Measurements from ENCODE around the gene PRSS33. TPM values are rescaled to one million over a fixed set of nuclear protein-coding genes. Genes with fewer than 3 reads are reported as not detected.
A peak's percentile ranks its signal among the peaks of the same experiment; 100 is the strongest.

The PRSS33 gene
- total and polyA plus RNA-seq, 2 of the 8 experiments (the other 6 are each of a cell fraction or from before 2014, with no cell fraction given): 0.09 TPM; not detected in 1

DNA sequence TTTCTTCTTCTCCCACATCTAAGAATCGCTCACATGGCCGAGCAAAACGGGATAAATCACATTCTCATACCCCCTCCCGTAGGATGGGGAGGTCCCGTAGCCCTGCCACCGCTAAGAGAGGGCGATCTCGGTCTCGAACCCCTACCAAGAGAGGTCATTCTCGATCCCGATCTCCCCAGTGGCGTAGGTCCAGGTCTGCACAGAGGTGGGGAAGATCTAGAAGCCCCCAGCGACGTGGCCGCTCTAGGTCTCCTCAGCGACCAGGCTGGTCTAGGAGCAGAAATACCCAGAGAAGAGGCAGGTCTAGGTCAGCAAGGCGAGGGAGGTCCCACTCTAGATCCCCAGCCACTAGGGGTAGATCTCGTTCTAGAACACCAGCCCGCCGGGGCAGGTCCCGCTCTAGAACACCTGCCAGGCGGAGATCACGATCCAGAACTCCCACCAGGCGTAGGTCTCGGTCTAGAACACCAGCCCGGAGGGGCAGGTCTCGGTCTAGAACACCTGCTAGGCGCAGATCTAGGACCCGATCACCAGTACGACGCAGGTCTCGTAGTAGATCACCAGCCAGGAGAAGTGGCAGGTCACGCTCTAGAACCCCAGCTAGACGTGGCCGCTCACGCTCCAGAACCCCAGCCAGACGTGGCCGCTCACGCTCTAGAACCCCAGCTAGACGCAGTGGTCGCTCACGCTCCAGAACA lies 25.3 kb downstream of the PRSS33 start:
- H3K36me3 ChIP-seq (ENCODE audit: control insufficient read depth in 2 of 4, insufficient read depth in 4 of 4, low read length in 3 of 4): peaks cover 80 to 100% (median 99%) of the 10 kb centered on the region in 4 experiments
- CTCF ChIA-PET (ENCODE audit: partially characterized antibody): no interaction called here
- H2BK20ac ChIP-seq (ENCODE audit: low read length): no peak overlapping the region

More for the DNA sequence above, 25.3 kb downstream of the PRSS33 start:
- Histone ChIP-seq H3K4me1 (replicated peaks in 1 of 4; ENCODE audit: control insufficient read depth in 3 of 4, insufficient read depth in 4 of 4, low read length in 3 of 4) (no peaks in the 10 kb centered on the region), H3K27ac (ENCODE audit: low read depth, low read length) (no peak overlapping the region), H3K23ac (ENCODE audit: insufficient read length) (no peak overlapping the region), H3K56ac (replicated peaks; ENCODE audit: insufficient read length, low read depth, low read length) (no peak overlapping the region), H2BK12ac (ENCODE audit: low read depth, low read length) (no peak overlapping the region), H2BK5ac (ENCODE audit: low read depth, low read length) (no peak overlapping the region), H4K8ac (ENCODE audit: extremely low read depth, insufficient read depth, low read length) (no peak overlapping the region), H4K20me1 (replicated peaks in 1 of 2; ENCODE audit: control insufficient read depth in 1 of 2, insufficient read depth in 2 of 2, low read length in 2 of 2) (peaks cover 4 to 11% of the 10 kb centered on the region in 2 experiments), H3K9me3 (ENCODE audit: insufficient read depth in 2 of 2, low read depth in 1 of 2, low read length in 1 of 2) (peaks cover 16 to 29% of the 10 kb centered on the region in 2 experiments; a peak in 3 of 4 replicates), H3K4me3 (ENCODE audit: extremely low read depth in 1 of 4, insufficient read depth in 2 of 4, low read depth in 3 of 4, low read length in 4 of 4) (no peak overlapping the region), H2BK120ac (replicated peaks; ENCODE audit: low read depth, low read length) (no peak overlapping the region), H3K14ac (ENCODE audit: insufficient read length) (no peak overlapping the region), H2BK15ac (ENCODE audit: low read length) (no peak overlapping the region), H4K91ac (replicated peaks; ENCODE audit: insufficient read length, low read length) (no peak overlapping the region), H4K5ac (ENCODE audit: insufficient read length, low read depth, low read length) (no peak overlapping the region), H3K27me3 (replicated peaks in 1 of 4; ENCODE audit: control insufficient read depth in 3 of 4, extremely low read depth in 1 of 4, insufficient read depth in 3 of 4, low read length in 3 of 4) (no peaks in the 10 kb centered on the region), H3K4ac (replicated peaks; ENCODE audit: insufficient read length, low read depth, low read length) (no peak overlapping the region), H3K79me2 (ENCODE audit: control insufficient read depth in 1 of 2, insufficient read depth in 2 of 2, low read length in 2 of 2) (peaks cover 17 to 99% of the 10 kb centered on the region in 2 experiments), H3K4me2 (ENCODE audit: insufficient read depth in 1 of 2, low read depth in 2 of 2, low read length in 2 of 2) (no peak overlapping the region; a peak in 1 of 4 replicates), H3K79me1 (ENCODE audit: low read depth, low read length) (peaks cover 7% of the 10 kb centered on the region), H3K18ac (ENCODE audit: extremely low read depth, low read length) (no peak overlapping the region), H2AFZ (ENCODE audit: low read length) (no peak overlapping the region), H3K23me2 (ENCODE audit: low read depth, low read length) (no peaks in the 10 kb centered on the region), H2AK5ac (ENCODE audit: low read depth, low read length) (no peak overlapping the region), H3K9ac (replicated peaks in 1 of 4; ENCODE audit: extremely low read depth in 1 of 4, low read depth in 3 of 4, low read length in 3 of 4) (no peak overlapping the region)
- POLR2A ChIA-PET (ENCODE audit: partially characterized antibody): interaction anchor here (0.9 to 4.8 kb wide), 7 partner anchors 8 to 24 kb away, joined by 3 to 64 read pairs (median 4); partner anchors contain the start of gene SRRM2
- FAIRE-seq (no peak), DNase-seq (ENCODE audit: low read depth in 1 of 2, low spot score in 2 of 2) (no peak)
- 95% methylated on average over 42 of the region's 42 CpGs; no CpG with 5 or more reads in 1 of the 2 experiments for WGBS, 2 experiments (ENCODE audit: extremely low coverage in 1 of 2, insufficient coverage in 1 of 2, insufficient read length in 1 of 2, insufficient replicate concordance in 2 of 2, low coverage in 1 of 2, low lambda C conversion rate in 2 of 2, missing lambda C conversion rate in 1 of 2)
- TF ChIP-seq CBX8 (IDR thresholded peaks at IDR 0.05; ENCODE audit: borderline replicate concordance, low read depth, low read length) (no peak), POLR2A (IDR thresholded peaks at IDR 0.05; ENCODE audit: control extremely low read depth in 1 of 2, low read depth in 2 of 2, low read length in 2 of 2) (peak in 1 of 2 experiments; percentile 37; a peak in 2 of 3 replicates), KDM1A (IDR thresholded peaks at IDR 0.05; ENCODE audit: borderline replicate concordance, low read length) (peak; percentile 78; the same call in 1 of the 2 replicates), BRCA1 (IDR thresholded peaks at IDR 0.05; ENCODE audit: low read depth, low read length) (no peak), POLR2AphosphoS5 (IDR thresholded peaks at IDR 0.05; ENCODE audit: low read depth, low read length) (peak; percentile 90)
